ENCODE measurements around the gene COL13A1.

DNA sequence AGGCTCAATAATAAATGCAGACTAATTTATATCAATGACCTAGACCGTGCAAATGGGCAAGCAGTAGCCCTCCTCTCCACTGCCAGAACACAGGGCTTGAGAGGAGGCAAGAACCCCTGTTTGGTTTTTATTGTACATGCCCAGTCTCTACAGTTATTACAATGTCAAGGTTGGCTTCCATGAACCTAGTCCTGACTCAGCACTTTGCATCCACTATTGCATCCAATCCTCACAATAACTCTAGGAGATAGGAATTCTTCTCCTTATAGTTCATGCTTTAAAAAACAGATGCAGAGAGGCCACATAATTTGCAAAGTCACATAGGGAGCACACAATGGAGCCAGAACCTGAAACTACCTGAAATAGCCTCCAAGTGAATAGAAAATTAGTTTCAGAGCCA lies 7.0 kb upstream of the COL13A1 start:
- TF ChIP-seq, protein P1, sequence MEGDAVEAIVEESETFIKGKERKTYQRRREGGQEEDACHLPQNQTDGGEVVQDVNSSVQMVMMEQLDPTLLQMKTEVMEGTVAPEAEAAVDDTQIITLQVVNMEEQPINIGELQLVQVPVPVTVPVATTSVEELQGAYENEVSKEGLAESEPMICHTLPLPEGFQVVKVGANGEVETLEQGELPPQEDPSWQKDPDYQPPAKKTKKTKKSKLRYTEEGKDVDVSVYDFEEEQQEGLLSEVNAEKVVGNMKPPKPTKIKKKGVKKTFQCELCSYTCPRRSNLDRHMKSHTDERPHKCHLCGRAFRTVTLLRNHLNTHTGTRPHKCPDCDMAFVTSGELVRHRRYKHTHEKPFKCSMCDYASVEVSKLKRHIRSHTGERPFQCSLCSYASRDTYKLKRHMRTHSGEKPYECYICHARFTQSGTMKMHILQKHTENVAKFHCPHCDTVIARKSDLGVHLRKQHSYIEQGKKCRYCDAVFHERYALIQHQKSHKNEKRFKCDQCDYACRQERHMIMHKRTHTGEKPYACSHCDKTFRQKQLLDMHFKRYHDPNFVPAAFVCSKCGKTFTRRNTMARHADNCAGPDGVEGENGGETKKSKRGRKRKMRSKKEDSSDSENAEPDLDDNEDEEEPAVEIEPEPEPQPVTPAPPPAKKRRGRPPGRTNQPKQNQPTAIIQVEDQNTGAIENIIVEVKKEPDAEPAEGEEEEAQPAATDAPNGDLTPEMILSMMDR (IDR thresholded peaks at IDR 0.05) = no peak
- TF ChIP-seq POLR2A (IDR thresholded peaks at IDR 0.05) = no peak

All from esophagus squamous epithelium (tissue), 4 donors.